ENCODE measurements around the gene ATAD1. TPM values are rescaled to one million over a fixed set of nuclear protein-coding genes. Genes with fewer than 3 reads are reported as not detected.

Gene ATAD1
- total and polyA plus RNA-seq, 2 of the 4 experiments (the other 2 are of a cell fraction), result 12.7 to 21.9 TPM

DNA sequence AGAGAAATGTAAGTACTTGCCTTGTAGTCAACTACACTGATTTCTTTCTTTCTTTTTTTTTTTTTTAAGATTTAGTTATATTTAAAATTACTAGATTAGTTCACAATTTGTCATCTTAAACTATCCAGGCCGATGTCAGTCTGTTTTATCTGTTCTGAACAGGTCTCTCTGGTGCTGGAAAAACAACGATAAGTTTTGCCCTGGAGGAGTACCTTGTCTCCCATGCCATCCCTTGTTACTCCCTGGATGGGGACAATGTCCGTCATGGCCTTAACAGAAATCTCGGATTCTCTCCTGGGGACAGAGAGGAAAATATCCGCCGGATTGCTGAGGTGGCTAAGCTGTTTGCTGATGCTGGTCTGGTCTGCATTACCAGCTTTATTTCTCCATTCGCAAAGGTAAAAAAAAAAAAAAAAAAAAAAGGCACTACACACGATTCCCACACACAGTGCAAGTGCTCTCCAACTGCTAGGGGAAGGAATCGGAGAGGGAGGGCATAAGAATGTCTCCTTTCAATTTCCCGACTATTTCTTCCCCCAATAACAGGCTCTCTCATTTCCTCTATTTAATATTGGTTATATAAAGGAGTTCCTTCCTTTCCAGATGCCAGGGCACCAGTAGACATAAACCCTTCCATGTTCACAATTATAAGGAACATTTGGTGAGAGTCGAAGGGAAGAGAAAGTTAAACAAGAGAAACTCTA lies 105.0 kb downstream of the ATAD1 start:
- Histone ChIP-seq H3K36me3 (ENCODE audit: control insufficient read depth, insufficient read depth, low read length) (peaks cover 29% of the 10 kb centered on the region), H4K8ac (ENCODE audit: low read depth in 2 of 2, low read length in 2 of 2) (no peak overlapping the region), H3K27ac (ENCODE audit: insufficient read depth, low read length) (no peak overlapping the region), H4K91ac (ENCODE audit: insufficient read depth, low read depth, low read length) (no peak overlapping the region), H3K14ac (replicated peaks; ENCODE audit: low read depth, low read length) (no peak overlapping the region), H2BK120ac (ENCODE audit: low read depth, low read length) (no peak overlapping the region), H2BK15ac (ENCODE audit: low read depth, low read length) (no peak overlapping the region), H3K4me3 (ENCODE audit: insufficient read depth, low read depth, low read length) (no peak overlapping the region), H2AFZ (replicated peaks; ENCODE audit: low read length, poor library complexity) (no peak overlapping the region), H3K9me3 (ENCODE audit: control insufficient read depth, insufficient read depth, low read length) (no peaks in the 10 kb centered on the region), H3K79me1 (ENCODE audit: low read depth in 1 of 2, low read length in 2 of 2) (peaks cover 9% of the 10 kb centered on the region in 2 experiments; a peak in 2 of 4 replicates), H3K9me1 (ENCODE audit: insufficient read depth, low read length) (no peaks in the 10 kb centered on the region; the same call in 1 of the 2 replicates), H3K4me1 (ENCODE audit: control insufficient read depth, insufficient read depth, low read length) (no peaks in the 10 kb centered on the region), H2AK5ac (ENCODE audit: low read depth, low read length) (no peak overlapping the region), H3K4ac (ENCODE audit: low read depth, low read length) (no peak overlapping the region), H2BK20ac (ENCODE audit: low read depth, low read length) (no peak overlapping the region), H3K56ac (ENCODE audit: extremely low read depth, insufficient read depth, low read length) (no peak overlapping the region), H3K4me2 (ENCODE audit: low read depth, low read length) (no peak overlapping the region), H2BK5ac (ENCODE audit: low read depth, low read length, poor library complexity, severe bottlenecking) (no peak overlapping the region), H3K23ac (ENCODE audit: low read depth, low read length) (no peak overlapping the region), H3K18ac (ENCODE audit: low read depth, low read length) (no peak overlapping the region), H3K9ac (ENCODE audit: low read depth, low read length) (no peak overlapping the region), H2AK9ac (replicated peaks; ENCODE audit: low read depth, low read length, poor library complexity) (no peak overlapping the region), H4K5ac (ENCODE audit: low read depth, low read length) (no peak overlapping the region), H4K20me1 (ENCODE audit: insufficient read depth, low read length) (no peaks in the 10 kb centered on the region), H3K27me3 (ENCODE audit: control insufficient read depth, insufficient read depth, low read length) (no peaks in the 10 kb centered on the region)
- DNase-seq, result no peak
- no CpG with 5 or more reads among the region's 11 CpGs for WGBS, 2 experiments (ENCODE audit: extremely low coverage in 2 of 2, insufficient read length in 1 of 2)
- ATAC-seq (ENCODE audit: low read depth), result no peak
- POLR2A ChIA-PET (ENCODE audit: unreplicated experiment), result interaction anchor here (0.6 kb wide), 1 partner anchor 40 kb away, joined by 6 read pairs; no protein-coding TSS in a partner anchor
- dilution Hi-C loops (cut with HindIII; ENCODE audit: low sequenced_read_pairs, unreplicated experiment), result no loop called here
- intact Hi-C loops (cut with micrococcal nuclease), result no loop called here
- CTCF ChIA-PET, result interaction anchor here (0.7 kb wide), 1 partner anchor 135 kb away, joined by 4 read pairs; no protein-coding TSS in a partner anchor
- BruUV-seq (replicated peaks), result no TSS peak
- in situ Hi-C loops (cut with MboI; ENCODE audit: low sequenced_read_pairs), result no loop called here
- no peak for TF ChIP-seq SMC3 (IDR thresholded peaks at IDR 0.05; ENCODE audit: low read depth, low read length)
- no peak for TF ChIP-seq BHLHE40 (IDR thresholded peaks at IDR 0.05; ENCODE audit: low read depth, low read length)
- TF ChIP-seq, protein P1, sequence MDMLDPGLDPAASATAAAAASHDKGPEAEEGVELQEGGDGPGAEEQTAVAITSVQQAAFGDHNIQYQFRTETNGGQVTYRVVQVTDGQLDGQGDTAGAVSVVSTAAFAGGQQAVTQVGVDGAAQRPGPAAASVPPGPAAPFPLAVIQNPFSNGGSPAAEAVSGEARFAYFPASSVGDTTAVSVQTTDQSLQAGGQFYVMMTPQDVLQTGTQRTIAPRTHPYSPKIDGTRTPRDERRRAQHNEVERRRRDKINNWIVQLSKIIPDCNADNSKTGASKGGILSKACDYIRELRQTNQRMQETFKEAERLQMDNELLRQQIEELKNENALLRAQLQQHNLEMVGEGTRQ (IDR thresholded peaks at IDR 0.05; ENCODE audit: low read depth, low read length), result no peak
- no peak for TF ChIP-seq RAD21 (IDR thresholded peaks at IDR 0.05; ENCODE audit: low read length)
- TF ChIP-seq MXI1 (IDR thresholded peaks at IDR 0.05; ENCODE audit: borderline replicate concordance, low read depth, low read length), result no peak
- no peak for TF ChIP-seq CEBPB (IDR thresholded peaks at IDR 0.05; ENCODE audit: low read depth, low read length)
- TF ChIP-seq RCOR1 (IDR thresholded peaks at IDR 0.05; ENCODE audit: insufficient replicate concordance, low read length), result no peak
- TF ChIP-seq POLR2A (IDR thresholded peaks at IDR 0.05; ENCODE audit: low read depth, low read length), result no peak
- TF ChIP-seq, protein P2, sequence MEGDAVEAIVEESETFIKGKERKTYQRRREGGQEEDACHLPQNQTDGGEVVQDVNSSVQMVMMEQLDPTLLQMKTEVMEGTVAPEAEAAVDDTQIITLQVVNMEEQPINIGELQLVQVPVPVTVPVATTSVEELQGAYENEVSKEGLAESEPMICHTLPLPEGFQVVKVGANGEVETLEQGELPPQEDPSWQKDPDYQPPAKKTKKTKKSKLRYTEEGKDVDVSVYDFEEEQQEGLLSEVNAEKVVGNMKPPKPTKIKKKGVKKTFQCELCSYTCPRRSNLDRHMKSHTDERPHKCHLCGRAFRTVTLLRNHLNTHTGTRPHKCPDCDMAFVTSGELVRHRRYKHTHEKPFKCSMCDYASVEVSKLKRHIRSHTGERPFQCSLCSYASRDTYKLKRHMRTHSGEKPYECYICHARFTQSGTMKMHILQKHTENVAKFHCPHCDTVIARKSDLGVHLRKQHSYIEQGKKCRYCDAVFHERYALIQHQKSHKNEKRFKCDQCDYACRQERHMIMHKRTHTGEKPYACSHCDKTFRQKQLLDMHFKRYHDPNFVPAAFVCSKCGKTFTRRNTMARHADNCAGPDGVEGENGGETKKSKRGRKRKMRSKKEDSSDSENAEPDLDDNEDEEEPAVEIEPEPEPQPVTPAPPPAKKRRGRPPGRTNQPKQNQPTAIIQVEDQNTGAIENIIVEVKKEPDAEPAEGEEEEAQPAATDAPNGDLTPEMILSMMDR (conservative IDR thresholded peaks at IDR 0.05; ENCODE audit: low read depth, low read length), result no peak
- TF ChIP-seq NFE2L2 (IDR thresholded peaks at IDR 0.05; ENCODE audit: low read depth, low read length), result no peak
- no peak for TF ChIP-seq MAFK (IDR thresholded peaks at IDR 0.05; ENCODE audit: low read depth, low read length)

Data from IMR-90 (cell line).